ENCODE data around the gene C1QTNF1.

The C1QTNF1 gene

DNA sequence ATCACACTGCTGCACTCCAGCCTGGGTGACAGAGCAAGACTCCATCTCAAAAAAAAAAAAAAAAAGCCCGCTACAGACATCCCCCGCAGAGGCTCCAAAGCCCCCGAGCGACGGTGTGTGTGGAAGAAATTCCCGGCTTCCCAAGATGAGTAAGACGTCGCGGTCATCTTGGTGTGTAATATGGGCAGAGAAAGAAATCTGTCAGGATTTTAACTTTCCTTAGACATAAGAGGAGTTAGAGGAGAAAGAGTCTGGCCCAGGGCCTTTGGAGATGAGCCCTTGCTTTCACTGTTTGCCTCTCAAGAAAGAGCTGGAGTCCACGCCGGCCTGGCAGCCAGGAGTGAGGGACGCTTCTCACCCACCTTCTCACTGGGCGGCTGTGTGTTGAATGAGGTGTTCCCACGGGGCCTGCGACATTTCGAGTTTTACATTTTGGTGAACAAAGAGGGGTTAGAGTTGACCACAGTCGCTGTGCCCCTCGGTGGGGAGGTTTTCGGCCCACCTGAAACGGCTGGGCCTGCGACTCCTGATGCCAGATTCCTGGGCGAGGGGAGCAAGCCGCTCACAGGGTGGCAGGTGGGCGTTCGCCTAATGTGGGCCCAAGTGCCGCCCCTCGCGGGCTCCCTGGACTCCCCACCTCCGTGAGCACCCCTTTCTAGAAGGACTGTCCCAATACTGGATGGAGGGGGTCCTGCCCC is 17.9 kb downstream of the C1QTNF1 start:
- Histone ChIP-seq H3K27me3 (replicated peaks) (peaks cover 2% of the 10 kb centered on the region), H3K36me3 (replicated peaks) (no peaks in the 10 kb centered on the region), H3K27ac (no peak overlapping the region), H3K4me3 (ENCODE audit: low read depth, low read length) (no peak overlapping the region)
- no peak for DNase-seq
- in situ Hi-C loops (cut with HindIII; ENCODE audit: low pct_ligation_motif_present, low sequenced_read_pairs), result no loop called here
- TF ChIP-seq, protein P1, sequence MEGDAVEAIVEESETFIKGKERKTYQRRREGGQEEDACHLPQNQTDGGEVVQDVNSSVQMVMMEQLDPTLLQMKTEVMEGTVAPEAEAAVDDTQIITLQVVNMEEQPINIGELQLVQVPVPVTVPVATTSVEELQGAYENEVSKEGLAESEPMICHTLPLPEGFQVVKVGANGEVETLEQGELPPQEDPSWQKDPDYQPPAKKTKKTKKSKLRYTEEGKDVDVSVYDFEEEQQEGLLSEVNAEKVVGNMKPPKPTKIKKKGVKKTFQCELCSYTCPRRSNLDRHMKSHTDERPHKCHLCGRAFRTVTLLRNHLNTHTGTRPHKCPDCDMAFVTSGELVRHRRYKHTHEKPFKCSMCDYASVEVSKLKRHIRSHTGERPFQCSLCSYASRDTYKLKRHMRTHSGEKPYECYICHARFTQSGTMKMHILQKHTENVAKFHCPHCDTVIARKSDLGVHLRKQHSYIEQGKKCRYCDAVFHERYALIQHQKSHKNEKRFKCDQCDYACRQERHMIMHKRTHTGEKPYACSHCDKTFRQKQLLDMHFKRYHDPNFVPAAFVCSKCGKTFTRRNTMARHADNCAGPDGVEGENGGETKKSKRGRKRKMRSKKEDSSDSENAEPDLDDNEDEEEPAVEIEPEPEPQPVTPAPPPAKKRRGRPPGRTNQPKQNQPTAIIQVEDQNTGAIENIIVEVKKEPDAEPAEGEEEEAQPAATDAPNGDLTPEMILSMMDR (IDR thresholded peaks at IDR 0.05; ENCODE audit: low read depth, low read length, missing control alignments), result no peak

DNA sequence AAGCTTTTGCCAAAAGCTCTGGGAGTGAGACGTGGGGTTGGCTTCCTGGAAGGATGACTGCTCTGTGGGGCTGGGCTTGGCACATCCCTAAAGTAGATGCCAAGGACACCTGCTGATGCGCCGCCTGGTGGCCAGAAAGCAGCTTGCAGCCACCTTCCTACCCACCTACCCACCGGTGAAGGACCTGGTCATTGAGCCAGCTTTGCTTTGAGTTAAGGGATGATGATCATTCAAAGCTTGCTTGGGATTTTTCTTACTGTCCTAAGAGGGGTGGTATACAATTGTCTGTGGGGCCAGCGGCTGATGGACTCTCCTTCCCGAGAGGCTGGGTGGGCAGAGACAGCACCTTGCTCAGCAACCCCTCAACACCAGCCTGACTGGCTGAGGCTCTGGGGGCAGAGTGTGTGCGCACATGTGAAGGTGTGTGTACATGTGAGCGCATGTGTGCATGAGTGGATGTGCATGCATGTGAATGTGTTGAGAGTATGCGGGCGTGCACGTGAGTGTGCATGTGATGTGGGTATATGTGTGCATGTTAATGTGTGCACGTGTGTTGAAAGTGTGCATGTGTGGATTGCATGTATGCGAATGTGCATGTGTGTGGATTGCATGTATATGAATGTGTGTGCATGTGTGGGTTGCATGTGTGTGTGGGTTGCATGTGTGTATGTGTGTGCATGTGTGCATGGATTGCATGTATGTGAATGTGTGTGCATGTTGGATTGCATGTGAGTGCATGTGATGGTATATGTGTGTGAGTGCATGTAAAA is 18.6 kb downstream of the C1QTNF1 start:
- TF ChIP-seq, protein P1 (IDR thresholded peaks at IDR 0.05; ENCODE audit: low read depth, low read length, missing control alignments), result peak; percentile 94
- H3K27ac ChIP-seq, result no peak overlapping the region
- no peaks in the 10 kb centered on the region for H3K36me3 ChIP-seq (replicated peaks)
- no peak overlapping the region for H3K4me3 ChIP-seq (ENCODE audit: low read depth, low read length)
- DNase-seq, result peak; percentile 33
- peaks cover 3% of the 10 kb centered on the region for H3K27me3 ChIP-seq (replicated peaks)
- in situ Hi-C loops (cut with HindIII; ENCODE audit: low pct_ligation_motif_present, low sequenced_read_pairs), result no loop called here

DNA sequence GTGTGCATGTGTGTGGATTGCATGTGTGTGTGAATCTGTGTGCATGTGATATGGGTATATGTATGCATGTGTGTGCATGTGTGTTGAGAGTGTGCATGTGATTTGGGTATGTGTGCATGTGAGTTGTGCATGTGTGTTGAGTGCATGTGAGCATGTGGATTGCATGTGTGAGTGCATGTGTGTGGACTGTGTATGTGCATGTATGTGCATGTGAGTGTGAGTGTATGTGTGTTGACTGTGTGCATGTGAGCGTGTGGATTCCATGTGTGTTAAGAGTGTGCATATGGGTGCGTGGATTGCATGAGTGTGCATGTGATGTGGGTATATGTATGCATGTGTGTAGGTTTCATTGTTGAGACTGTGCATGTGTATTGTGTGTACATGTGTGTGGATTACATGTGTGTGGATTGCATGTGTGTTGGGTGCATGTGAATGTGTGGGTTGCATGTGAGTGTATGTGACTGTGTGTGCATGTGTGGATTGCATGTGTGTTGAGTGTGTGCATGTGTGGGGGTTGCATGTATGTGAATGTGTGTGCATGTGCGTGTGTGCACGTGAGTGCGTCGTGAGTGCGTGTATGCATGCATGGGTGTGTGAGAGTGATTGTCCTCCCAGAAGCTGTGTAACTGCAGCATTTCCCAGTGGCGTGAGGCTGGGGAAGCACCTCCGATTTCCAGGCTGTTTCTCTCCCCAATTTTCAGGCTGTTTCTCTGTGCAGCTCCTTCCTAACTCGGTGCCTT is 19.4 kb downstream of the C1QTNF1 start:
- TF ChIP-seq, protein P1 (IDR thresholded peaks at IDR 0.05; ENCODE audit: low read depth, low read length, missing control alignments), result no peak
- in situ Hi-C loops (cut with HindIII; ENCODE audit: low pct_ligation_motif_present, low sequenced_read_pairs), result no loop called here
- no peak for DNase-seq
- H3K36me3 ChIP-seq (replicated peaks), result no peaks in the 10 kb centered on the region
- peaks cover 3% of the 10 kb centered on the region for H3K27me3 ChIP-seq (replicated peaks)
- H3K27ac ChIP-seq, result no peak overlapping the region
- no peak overlapping the region for H3K4me3 ChIP-seq (ENCODE audit: low read depth, low read length)

DNA sequence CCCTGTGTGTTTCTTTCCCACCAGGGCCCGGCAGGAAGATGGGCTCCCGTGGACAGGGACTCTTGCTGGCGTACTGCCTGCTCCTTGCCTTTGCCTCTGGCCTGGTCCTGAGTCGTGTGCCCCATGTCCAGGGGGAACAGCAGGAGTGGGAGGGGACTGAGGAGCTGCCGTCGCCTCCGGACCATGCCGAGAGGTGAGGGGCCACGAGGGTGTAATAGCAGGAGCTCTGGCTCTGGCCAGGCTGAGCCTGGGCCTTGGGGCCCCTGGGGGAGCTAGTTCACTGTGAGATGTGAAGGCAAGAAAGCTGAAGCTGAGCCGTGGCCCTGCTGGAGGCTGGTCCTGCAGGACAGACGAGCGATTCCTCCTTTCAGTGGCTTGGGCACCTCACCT is 20.0 kb downstream of the C1QTNF1 start:
- Histone ChIP-seq H3K36me3 (replicated peaks) (no peaks in the 10 kb centered on the region), H3K27me3 (replicated peaks) (peaks cover 3% of the 10 kb centered on the region), H3K27ac (no peak overlapping the region), H3K4me3 (ENCODE audit: low read depth, low read length) (no peak overlapping the region)
- DNase-seq, result no peak
- in situ Hi-C loops (cut with HindIII; ENCODE audit: low pct_ligation_motif_present, low sequenced_read_pairs), result no loop called here
- TF ChIP-seq, protein P1 (IDR thresholded peaks at IDR 0.05; ENCODE audit: low read depth, low read length, missing control alignments), result no peak

DNA sequence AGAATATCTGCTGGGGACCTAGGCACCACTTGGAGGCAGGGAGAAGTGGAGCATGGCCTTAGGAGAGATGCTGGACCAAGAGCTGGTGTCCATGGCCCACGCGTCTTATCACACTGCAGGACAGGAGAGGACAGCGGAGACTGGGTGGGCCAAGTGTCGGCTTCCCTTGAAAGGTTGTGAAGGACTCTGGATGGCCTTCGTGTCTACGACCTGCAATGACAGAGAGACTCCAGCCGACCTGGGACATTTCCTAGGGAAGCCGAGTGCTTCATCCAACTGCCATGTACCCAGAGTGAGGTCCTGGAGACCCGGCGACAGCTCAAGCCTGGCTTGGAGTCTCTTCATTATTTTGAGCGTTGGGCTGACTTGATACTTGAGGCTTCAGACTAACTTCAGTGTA is 20.5 kb downstream of the C1QTNF1 start:
- in situ Hi-C loops (cut with HindIII; ENCODE audit: low pct_ligation_motif_present, low sequenced_read_pairs), result no loop called here
- Histone ChIP-seq H3K36me3 (replicated peaks) (no peaks in the 10 kb centered on the region), H3K4me3 (ENCODE audit: low read depth, low read length) (no peak overlapping the region), H3K27me3 (replicated peaks) (peaks cover 3% of the 10 kb centered on the region), H3K27ac (no peak overlapping the region)
- TF ChIP-seq, protein P1 (IDR thresholded peaks at IDR 0.05; ENCODE audit: low read depth, low read length, missing control alignments), result no peak
- DNase-seq, result no peak
